ENCODE results near the gene RTL9. TPM values are rescaled to one million over a fixed set of nuclear protein-coding genes. Genes with fewer than 3 reads are reported as not detected.
"Not testable (repeated sequence)": the region's sequence is repeated elsewhere in the genome, so short reads cannot be mapped to it uniquely, and the experiment has no call there.

Gene RTL9
- total RNA-seq, 1 donor from 2014 or later, result not detected

DNA sequence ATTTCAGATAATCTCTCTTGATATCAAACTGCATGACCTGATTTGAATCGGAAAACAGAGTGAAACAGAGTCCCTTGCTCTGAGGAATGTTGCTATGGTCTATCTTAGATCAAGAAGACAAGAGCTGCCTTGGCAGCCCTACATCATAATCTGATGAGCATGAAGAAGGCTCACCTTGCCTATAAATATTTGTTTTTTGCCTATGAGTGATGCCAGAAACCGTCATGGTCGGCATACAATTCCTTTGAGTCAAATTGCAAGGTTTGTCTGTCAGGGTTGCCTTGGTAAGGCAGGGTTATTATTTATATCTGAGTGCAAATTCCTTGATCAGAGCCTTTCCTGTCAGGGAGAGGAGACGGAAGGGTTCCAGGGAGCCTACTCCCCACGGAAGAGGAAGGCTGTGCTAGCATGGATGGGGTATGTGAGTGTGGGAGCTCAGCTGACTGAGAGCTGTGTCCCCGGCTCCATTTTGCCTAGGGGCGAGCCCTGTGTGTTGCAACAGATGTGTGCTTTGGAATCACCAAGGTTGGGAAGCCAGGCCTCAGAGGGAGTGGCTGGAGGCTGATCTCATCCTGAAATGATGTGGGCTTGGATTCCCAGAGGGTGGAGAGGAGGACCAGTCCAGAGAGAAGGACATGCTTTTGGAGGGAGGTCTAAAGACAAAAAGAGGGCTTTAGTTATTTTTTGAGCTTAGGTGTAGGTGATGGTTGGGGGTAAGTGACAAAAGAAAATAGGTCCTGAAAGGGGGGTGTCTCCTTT, 43.6 kb downstream of the RTL9 start:
- no peaks in the 10 kb centered on the region for H3K9me3 ChIP-seq
- H3K27me3 ChIP-seq, result no peaks in the 10 kb centered on the region
- H3K4me1 ChIP-seq, result no peaks in the 10 kb centered on the region
- H3K27ac ChIP-seq, result no peak overlapping the region
- DNase-seq (ENCODE audit: low spot score in 2 of 2), result no peak
- TF ChIP-seq, protein P1, sequence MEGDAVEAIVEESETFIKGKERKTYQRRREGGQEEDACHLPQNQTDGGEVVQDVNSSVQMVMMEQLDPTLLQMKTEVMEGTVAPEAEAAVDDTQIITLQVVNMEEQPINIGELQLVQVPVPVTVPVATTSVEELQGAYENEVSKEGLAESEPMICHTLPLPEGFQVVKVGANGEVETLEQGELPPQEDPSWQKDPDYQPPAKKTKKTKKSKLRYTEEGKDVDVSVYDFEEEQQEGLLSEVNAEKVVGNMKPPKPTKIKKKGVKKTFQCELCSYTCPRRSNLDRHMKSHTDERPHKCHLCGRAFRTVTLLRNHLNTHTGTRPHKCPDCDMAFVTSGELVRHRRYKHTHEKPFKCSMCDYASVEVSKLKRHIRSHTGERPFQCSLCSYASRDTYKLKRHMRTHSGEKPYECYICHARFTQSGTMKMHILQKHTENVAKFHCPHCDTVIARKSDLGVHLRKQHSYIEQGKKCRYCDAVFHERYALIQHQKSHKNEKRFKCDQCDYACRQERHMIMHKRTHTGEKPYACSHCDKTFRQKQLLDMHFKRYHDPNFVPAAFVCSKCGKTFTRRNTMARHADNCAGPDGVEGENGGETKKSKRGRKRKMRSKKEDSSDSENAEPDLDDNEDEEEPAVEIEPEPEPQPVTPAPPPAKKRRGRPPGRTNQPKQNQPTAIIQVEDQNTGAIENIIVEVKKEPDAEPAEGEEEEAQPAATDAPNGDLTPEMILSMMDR (IDR thresholded peaks at IDR 0.05), result no peak
- H3K4me3 ChIP-seq, result no peak overlapping the region
- intact Hi-C loops (cut with DNase I), result loop anchor here (10.0 kb wide), 1 partner anchor 487 kb away; no protein-coding TSS in a partner anchor
- H3K36me3 ChIP-seq, result no peaks in the 10 kb centered on the region

DNA sequence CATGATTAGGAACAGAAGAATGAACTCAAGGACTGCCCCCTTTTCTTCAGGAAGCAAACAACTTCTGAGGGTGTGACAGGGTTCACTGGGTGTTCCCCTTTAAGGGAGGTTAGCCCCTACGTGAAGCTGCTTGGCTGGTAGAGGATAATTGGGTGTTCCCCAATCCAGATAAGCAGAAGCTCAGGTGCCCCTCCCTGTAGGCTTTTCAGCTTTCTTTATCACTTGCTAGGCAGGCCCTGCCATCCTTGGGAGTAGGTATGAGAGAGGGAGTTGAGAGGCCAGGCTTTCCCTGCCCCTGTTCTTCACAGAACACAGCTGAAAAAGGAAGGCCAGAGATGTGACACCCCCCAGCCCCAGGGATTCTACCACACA, 44.2 kb downstream of the RTL9 start:
- Histone ChIP-seq H3K27me3 (no peaks in the 10 kb centered on the region), H3K27ac (no peak overlapping the region)
- intact Hi-C loops (cut with DNase I), result loop anchor here (10.0 kb wide), 1 partner anchor 488 kb away; no protein-coding TSS in a partner anchor

GRCh38 chrX:110403441-110404238, 45.0 kb downstream of the RTL9 start:
- Histone ChIP-seq H3K9me3 (no peaks in the 10 kb centered on the region), H3K36me3 (no peaks in the 10 kb centered on the region), H3K27me3 (no peaks in the 10 kb centered on the region), H3K4me3 (no peak overlapping the region), H3K4me1 (no peaks in the 10 kb centered on the region), H3K27ac (no peak overlapping the region)
- TF ChIP-seq, protein P1 (IDR thresholded peaks at IDR 0.05), result no peak
- intact Hi-C loops (cut with DNase I), result loop anchor here (10.0 kb wide), 1 partner anchor 489 kb away; no protein-coding TSS in a partner anchor
- no peak for DNase-seq (ENCODE audit: low spot score in 2 of 2)

More for the DNA sequence above, 44.2 kb downstream of the RTL9 start:
- no peak for DNase-seq (ENCODE audit: low spot score in 2 of 2)
- Histone ChIP-seq H3K4me3 (no peak overlapping the region), H3K4me1 (no peaks in the 10 kb centered on the region), H3K9me3 (no peaks in the 10 kb centered on the region), H3K36me3 (no peaks in the 10 kb centered on the region)
- TF ChIP-seq, protein P1 (IDR thresholded peaks at IDR 0.05), result no peak

- no peak overlapping the region for H3K27ac ChIP-seq
- H3K27me3 ChIP-seq, result no peaks in the 10 kb centered on the region
- intact Hi-C loops (cut with DNase I), result loop anchor here (10.0 kb wide), 1 partner anchor 490 kb away; no protein-coding TSS in a partner anchor
- H3K4me1 ChIP-seq, result no peaks in the 10 kb centered on the region
- H3K4me3 ChIP-seq, result no peak overlapping the region
- TF ChIP-seq, protein P1 (IDR thresholded peaks at IDR 0.05), result no peak
- DNase-seq (ENCODE audit: low spot score in 2 of 2), result no peak
- no peaks in the 10 kb centered on the region for H3K36me3 ChIP-seq
- no peaks in the 10 kb centered on the region for H3K9me3 ChIP-seq
These were observed 45.7 kb downstream of the RTL9 start for GRCh38 chrX:110404376-110404775.

- not testable (repeated sequence) for H3K36me3 ChIP-seq; H3K27me3 ChIP-seq; H3K4me1 ChIP-seq; H3K4me3 ChIP-seq; H3K27ac ChIP-seq; DNase-seq (ENCODE audit: low spot score in 2 of 2); H3K9me3 ChIP-seq
- intact Hi-C loops (cut with DNase I), result loop anchor here (10.0 kb wide), 1 partner anchor 491 kb away; no protein-coding TSS in a partner anchor
These were observed 47.6 kb downstream of the RTL9 start for GRCh38 chrX:110406250-110406649.

GRCh38 chrX:110406822-110407221, 48.2 kb downstream of the RTL9 start:
- intact Hi-C loops (cut with DNase I), result loop anchor here (10.0 kb wide), 1 partner anchor 492 kb away; no protein-coding TSS in a partner anchor
- H3K27ac ChIP-seq, result no peak overlapping the region
- no peak for DNase-seq (ENCODE audit: low spot score in 2 of 2)
- no peaks in the 10 kb centered on the region for H3K4me1 ChIP-seq
- TF ChIP-seq, protein P1 (IDR thresholded peaks at IDR 0.05), result no peak
- H3K36me3 ChIP-seq, result no peaks in the 10 kb centered on the region
- no peaks in the 10 kb centered on the region for H3K9me3 ChIP-seq
- H3K27me3 ChIP-seq, result no peaks in the 10 kb centered on the region
- no peak overlapping the region for H3K4me3 ChIP-seq
